Measurements from ENCODE around the gene CTF1. TPM values are rescaled to one million over a fixed set of nuclear protein-coding genes. Genes with fewer than 3 reads are reported as not detected.

The CTF1 gene
- total and polyA plus RNA-seq, 7 donors, result 0.46 to 6.9 (median 3.6) TPM

DNA sequence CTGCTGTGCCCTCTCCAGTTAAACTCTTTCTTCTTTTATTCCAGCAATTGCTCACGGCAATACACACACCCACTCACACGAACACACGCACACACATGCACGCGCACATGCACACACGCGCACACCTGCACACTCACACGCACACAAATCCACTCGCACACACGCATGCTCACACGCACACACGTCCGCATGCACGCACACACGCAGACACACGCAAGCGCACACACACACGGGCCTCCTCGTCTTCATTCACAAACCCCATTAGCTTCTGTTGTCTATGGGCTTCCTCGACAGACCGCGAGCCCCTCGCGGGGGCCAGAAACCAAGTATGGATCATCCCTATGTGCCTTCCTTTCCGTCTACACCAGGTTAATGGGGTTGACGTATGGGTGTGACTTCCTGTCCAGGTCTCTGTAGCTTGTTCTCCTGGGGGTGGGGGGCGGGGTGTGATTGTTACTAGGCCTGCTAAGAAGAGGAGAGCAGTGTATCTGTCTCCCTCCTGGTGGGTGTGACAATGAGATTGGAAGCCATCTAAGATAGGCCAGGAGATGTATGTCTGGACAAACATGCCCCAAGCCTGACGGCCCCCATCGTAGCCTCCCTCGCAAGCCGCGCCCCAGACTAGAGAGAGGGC lies 670 bp upstream of the CTF1 start:
- peak overlapping the region; percentile 95 to 99 (median 98) for H3K27ac ChIP-seq
- peak overlapping the region; percentile 48 to 83 (median 62) for H3K4me3 ChIP-seq
- no peak for DNase-seq
- no peaks in the 10 kb centered on the region for H3K9me3 ChIP-seq
- 79 to 86% methylated on average over 32 of the region's 32 CpGs for WGBS, 2 donors
- TF ChIP-seq EP300 (IDR thresholded peaks at IDR 0.05) (no peak), POLR2AphosphoS5 (IDR thresholded peaks at IDR 0.05) (no peak)
- TF ChIP-seq, protein P1, sequence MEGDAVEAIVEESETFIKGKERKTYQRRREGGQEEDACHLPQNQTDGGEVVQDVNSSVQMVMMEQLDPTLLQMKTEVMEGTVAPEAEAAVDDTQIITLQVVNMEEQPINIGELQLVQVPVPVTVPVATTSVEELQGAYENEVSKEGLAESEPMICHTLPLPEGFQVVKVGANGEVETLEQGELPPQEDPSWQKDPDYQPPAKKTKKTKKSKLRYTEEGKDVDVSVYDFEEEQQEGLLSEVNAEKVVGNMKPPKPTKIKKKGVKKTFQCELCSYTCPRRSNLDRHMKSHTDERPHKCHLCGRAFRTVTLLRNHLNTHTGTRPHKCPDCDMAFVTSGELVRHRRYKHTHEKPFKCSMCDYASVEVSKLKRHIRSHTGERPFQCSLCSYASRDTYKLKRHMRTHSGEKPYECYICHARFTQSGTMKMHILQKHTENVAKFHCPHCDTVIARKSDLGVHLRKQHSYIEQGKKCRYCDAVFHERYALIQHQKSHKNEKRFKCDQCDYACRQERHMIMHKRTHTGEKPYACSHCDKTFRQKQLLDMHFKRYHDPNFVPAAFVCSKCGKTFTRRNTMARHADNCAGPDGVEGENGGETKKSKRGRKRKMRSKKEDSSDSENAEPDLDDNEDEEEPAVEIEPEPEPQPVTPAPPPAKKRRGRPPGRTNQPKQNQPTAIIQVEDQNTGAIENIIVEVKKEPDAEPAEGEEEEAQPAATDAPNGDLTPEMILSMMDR (IDR thresholded peaks at IDR 0.05), result no peak
- no peaks in the 10 kb centered on the region for H3K27me3 ChIP-seq
- H3K4me1 ChIP-seq, result peaks cover 0 to 48% (median 39%) of the 10 kb centered on the region in 4 donors
- intact Hi-C loops (cut with DNase I), result loop anchor here (2.0 kb wide), 2 partner anchors 21 to 27 kb away; partner anchors contain the start of gene FBXL19
- H3K36me3 ChIP-seq, result peaks cover 0 to 11% (median 6%) of the 10 kb centered on the region in 4 donors

DNA sequence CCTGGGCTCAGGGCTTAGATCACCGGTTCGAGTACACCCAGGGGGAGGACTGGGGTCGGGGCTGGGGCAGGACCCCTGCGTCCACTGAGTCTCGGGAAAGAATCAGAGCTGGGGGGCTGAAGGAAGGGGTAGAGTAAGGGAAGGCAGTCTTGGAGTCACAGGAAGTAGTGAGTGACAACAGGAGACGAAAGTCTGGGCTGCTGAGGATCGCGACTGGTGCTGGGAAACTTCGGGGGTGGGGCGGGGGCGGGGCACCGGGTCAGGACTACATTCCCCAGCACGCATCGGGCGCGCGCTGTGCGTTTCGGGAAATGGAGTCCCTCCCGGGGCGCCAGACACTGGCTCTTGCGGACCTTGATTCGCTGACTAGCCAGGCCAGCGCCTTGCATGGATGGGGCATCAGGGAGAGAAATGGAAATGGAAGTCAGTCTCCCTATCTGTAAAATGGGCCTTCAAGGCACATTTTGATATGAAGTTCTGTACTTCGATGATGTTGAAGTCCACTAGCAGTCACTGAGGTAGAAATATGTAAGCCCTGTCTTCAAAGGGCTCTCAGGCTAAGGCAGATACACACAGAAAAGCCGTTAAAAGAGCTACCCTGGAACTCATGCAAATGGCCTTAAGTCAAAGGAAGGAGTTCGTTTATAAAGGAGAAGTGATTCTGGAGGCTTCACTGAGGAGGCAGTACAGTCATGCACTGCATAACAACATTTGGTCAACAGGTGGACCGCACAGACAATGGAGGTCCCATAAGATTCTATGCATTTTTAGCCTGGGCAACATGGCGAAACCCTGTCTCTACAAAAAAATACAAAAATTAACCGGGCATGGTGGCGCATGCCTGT lies 697 bp downstream of the CTF1 start:
- TF ChIP-seq, protein P1 (IDR thresholded peaks at IDR 0.05), result no peak
- TF ChIP-seq POLR2AphosphoS5 (IDR thresholded peaks at IDR 0.05), result peak; percentile 63 to 84 (median 76)
- peak; percentile 97 for DNase-seq
- H3K4me3 ChIP-seq, result peak overlapping the region; percentile 48 to 83 (median 62)

DNA sequence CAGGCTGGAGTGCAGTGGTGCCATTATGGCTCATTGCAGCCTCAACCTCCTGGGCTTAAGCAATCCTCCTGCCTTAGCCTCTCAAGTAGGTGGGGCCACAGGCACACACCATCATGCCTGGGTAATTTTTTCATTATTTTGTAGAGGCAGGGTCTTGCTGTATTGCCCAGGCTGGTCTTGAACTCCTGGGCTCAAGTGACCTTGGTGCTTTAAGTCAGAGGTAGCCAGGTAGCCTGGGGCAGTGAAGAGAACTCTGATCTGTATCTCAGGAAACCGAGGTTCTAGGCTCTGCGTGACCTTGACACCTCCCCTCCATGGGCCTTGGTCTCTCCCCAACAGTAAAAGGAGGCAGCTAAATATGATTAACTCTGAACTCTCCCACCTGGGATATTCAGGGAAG lies 3.4 kb downstream of the CTF1 start:
- peaks cover 0 to 48% (median 38%) of the 10 kb centered on the region in 4 donors for H3K4me1 ChIP-seq
- TF ChIP-seq EP300 (IDR thresholded peaks at IDR 0.05) (no peak), POLR2A (IDR thresholded peaks at IDR 0.05) (no peak), POLR2AphosphoS5 (IDR thresholded peaks at IDR 0.05) (no peak)
- TF ChIP-seq, protein P1 (IDR thresholded peaks at IDR 0.05), result no peak

More for the DNA sequence above, 697 bp downstream of the CTF1 start:
- peaks cover 0 to 58% (median 50%) of the 10 kb centered on the region in 4 donors for H3K4me1 ChIP-seq
- WGBS, 2 donors, result 15 to 19% methylated on average over 31 of the region's 31 CpGs
- H3K9me3 ChIP-seq, result no peaks in the 10 kb centered on the region
- intact Hi-C loops (cut with DNase I), result loop anchor here (2.0 kb wide), 1 partner anchor 22 kb away; no protein-coding TSS in a partner anchor
- no peaks in the 10 kb centered on the region for H3K36me3 ChIP-seq
- no peaks in the 10 kb centered on the region for H3K27me3 ChIP-seq
- H3K27ac ChIP-seq, result peak overlapping the region; percentile 95 to 99 (median 98)

DNA sequence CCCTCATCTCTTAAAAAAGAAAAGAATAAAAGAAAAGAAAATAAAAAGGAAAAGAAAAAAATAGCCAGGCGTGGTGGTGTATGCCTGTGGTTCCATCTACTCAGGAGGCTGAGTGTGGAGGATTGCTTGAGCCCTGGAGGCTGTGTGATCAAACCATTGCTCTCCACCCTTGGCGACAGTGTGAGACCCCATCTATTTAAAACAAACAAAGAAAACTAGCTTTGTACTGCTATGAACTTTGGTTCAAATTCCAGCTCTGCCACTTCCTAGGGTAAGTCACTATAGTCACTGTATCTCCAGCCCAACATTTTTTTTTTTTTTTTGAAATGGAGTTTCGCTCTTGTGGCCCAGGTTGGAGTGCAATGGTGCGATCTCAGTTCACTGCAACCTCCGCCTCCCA lies 4.2 kb downstream of the CTF1 start:
- Histone ChIP-seq H3K27me3 (no peaks in the 10 kb centered on the region), H3K4me1 (peaks cover 0 to 41% (median 30%) of the 10 kb centered on the region in 4 donors), H3K27ac (no peak overlapping the region), H3K36me3 (no peaks in the 10 kb centered on the region), H3K9me3 (no peaks in the 10 kb centered on the region), H3K4me3 (no peak overlapping the region)
- WGBS, 2 donors, result 98% methylated on average over 5 of the region's 5 CpGs
- DNase-seq, result no peak
- intact Hi-C loops (cut with DNase I), result no loop called here
- TF ChIP-seq EP300 (IDR thresholded peaks at IDR 0.05) (no peak), POLR2AphosphoS5 (IDR thresholded peaks at IDR 0.05) (no peak), POLR2A (IDR thresholded peaks at IDR 0.05) (no peak)
- TF ChIP-seq, protein P1 (IDR thresholded peaks at IDR 0.05), result no peak

More for the DNA sequence above, 3.4 kb downstream of the CTF1 start:
- no peaks in the 10 kb centered on the region for H3K36me3 ChIP-seq
- H3K9me3 ChIP-seq, result no peaks in the 10 kb centered on the region
- intact Hi-C loops (cut with DNase I), result no loop called here
- H3K27me3 ChIP-seq, result no peaks in the 10 kb centered on the region
- WGBS, 2 donors, result 73 to 90% methylated on average over 2 of the region's 2 CpGs
- H3K4me3 ChIP-seq, result no peak overlapping the region
- H3K27ac ChIP-seq, result no peak overlapping the region
- no peak for DNase-seq

All from sigmoid colon (tissue), 7 donors.